ENCODE results near the gene ZNF628.
A peak's percentile ranks its signal among the peaks of the same experiment; 100 is the strongest.

The ZNF628 gene

DNA sequence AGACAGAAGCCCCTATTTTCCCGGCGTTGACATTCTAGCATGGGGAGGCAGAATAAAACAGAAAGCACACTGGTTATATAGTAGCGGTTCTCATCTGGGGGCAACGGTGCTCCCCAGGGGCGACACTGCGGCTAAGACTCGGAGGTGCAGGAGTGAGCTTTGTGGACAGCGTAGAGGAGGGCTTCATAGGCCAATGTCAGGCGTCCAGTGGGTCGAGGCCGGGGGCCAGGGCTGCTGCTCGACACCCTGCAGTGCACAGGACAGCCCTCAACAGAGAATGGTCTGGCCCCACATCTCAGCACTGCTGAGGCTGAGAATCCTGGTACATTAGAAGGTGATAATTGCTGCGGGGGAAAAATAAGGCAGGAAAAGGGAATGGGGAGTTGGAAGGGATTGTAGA, 1.5 kb downstream of the ZNF628 start:
- Histone ChIP-seq H3K36me3 (ENCODE audit: insufficient read depth, low read length) (peaks cover 15% of the 10 kb centered on the region), H3K4me3 (ENCODE audit: low read depth in 1 of 2, low read length in 2 of 2) (peak overlapping the region; percentile 77 to 85; a peak in 3 of 4 replicates), H3K79me2 (ENCODE audit: insufficient read depth, low read length) (peaks cover 38% of the 10 kb centered on the region), H3K9me3 (ENCODE audit: insufficient read depth, low read length, severe bottlenecking) (no peaks in the 10 kb centered on the region), H3K27me3 (ENCODE audit: insufficient read depth, low read length, poor library complexity) (no peaks in the 10 kb centered on the region), H3K9ac (ENCODE audit: low read depth, low read length) (peak overlapping the region; percentile 61), H2AFZ (ENCODE audit: low read depth, low read length) (no peak overlapping the region), H4K20me1 (ENCODE audit: insufficient read depth, low read length) (peaks cover 14% of the 10 kb centered on the region), H3K27ac (ENCODE audit: low read length) (peak overlapping the region; percentile 52), H3K4me2 (ENCODE audit: insufficient read depth, low read length) (peak overlapping the region; percentile 68), H3K4me1 (ENCODE audit: insufficient read depth, low read length) (peaks cover 41% of the 10 kb centered on the region)
- DNase-seq = no peak
- ATAC-seq (ENCODE audit: insufficient read depth, low read depth) = no peak
- TF ChIP-seq CTCF (IDR thresholded peaks at IDR 0.05; ENCODE audit: borderline replicate concordance, extremely low read depth, low read length, poor library complexity, severe bottlenecking) = no peak

- Histone ChIP-seq H3K9me3 (ENCODE audit: insufficient read depth, low read length, severe bottlenecking) (no peaks in the 10 kb centered on the region), H3K4me1 (ENCODE audit: insufficient read depth, low read length) (peaks cover 43% of the 10 kb centered on the region), H3K4me2 (ENCODE audit: insufficient read depth, low read length) (peak overlapping the region; percentile 68), H4K20me1 (ENCODE audit: insufficient read depth, low read length) (peaks cover 14% of the 10 kb centered on the region), H3K27ac (ENCODE audit: low read length) (peak overlapping the region; percentile 12; the same call in 1 of the 2 replicates), H3K36me3 (ENCODE audit: insufficient read depth, low read length) (peaks cover 20% of the 10 kb centered on the region), H3K9ac (ENCODE audit: low read depth, low read length) (peak overlapping the region; percentile 61; the same call in 1 of the 2 replicates), H2AFZ (ENCODE audit: low read depth, low read length) (no peak overlapping the region), H3K4me3 (ENCODE audit: low read depth in 1 of 2, low read length in 2 of 2) (peak overlapping the region in 1 of 2 experiments; percentile 77; a peak in 2 of 4 replicates), H3K79me2 (ENCODE audit: insufficient read depth, low read length) (peaks cover 38% of the 10 kb centered on the region), H3K27me3 (ENCODE audit: insufficient read depth, low read length, poor library complexity) (no peaks in the 10 kb centered on the region)
- no peak for ATAC-seq (ENCODE audit: insufficient read depth, low read depth)
- DNase-seq = no peak
- TF ChIP-seq EZH2 (IDR thresholded peaks at IDR 0.05; ENCODE audit: borderline replicate concordance, low read depth, low read length, severe bottlenecking) = no peak
- TF ChIP-seq CTCF (IDR thresholded peaks at IDR 0.05; ENCODE audit: borderline replicate concordance, extremely low read depth, low read length, poor library complexity, severe bottlenecking) = no peak
These were observed 1.9 kb downstream of the ZNF628 start for GRCh38 chr19:55478364-55478763.

DNA sequence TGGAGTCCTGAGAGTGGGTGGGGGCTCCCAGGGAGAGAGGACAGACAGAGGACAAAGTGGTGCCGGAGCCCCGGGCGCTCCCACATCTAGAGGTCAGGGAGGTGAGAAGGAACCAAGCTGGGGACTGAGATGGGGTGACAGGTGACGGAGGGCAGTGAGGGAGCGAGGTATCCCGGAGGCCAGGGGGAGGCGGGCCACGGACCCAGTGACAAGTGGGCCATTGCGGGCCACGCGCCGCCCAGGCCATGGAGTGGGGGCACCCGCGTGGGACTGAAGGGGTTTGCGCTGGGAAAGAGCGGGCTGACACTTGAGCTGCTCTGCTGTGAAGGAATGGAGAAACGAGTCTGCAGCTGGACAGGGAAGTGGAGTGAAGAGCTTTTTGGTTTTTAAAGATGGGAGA, 2.6 kb downstream of the ZNF628 start:
- H3K9me3 ChIP-seq (ENCODE audit: insufficient read depth, low read length, severe bottlenecking) = no peaks in the 10 kb centered on the region
- no peak for ATAC-seq (ENCODE audit: insufficient read depth, low read depth)
- H3K9ac ChIP-seq (ENCODE audit: low read depth, low read length) = no peak overlapping the region

More for the DNA sequence above, 2.6 kb downstream of the ZNF628 start:
- Histone ChIP-seq H3K27me3 (ENCODE audit: insufficient read depth, low read length, poor library complexity) (no peaks in the 10 kb centered on the region), H3K4me1 (ENCODE audit: insufficient read depth, low read length) (peaks cover 50% of the 10 kb centered on the region), H3K4me2 (ENCODE audit: insufficient read depth, low read length) (peak overlapping the region; percentile 68; the same call in 1 of the 2 replicates), H3K4me3 (ENCODE audit: low read depth in 1 of 2, low read length in 2 of 2) (no peak overlapping the region), H3K36me3 (ENCODE audit: insufficient read depth, low read length) (peaks cover 23% of the 10 kb centered on the region), H3K27ac (ENCODE audit: low read length) (no peak overlapping the region), H2AFZ (ENCODE audit: low read depth, low read length) (no peak overlapping the region), H3K79me2 (ENCODE audit: insufficient read depth, low read length) (peaks cover 38% of the 10 kb centered on the region), H4K20me1 (ENCODE audit: insufficient read depth, low read length) (peaks cover 19% of the 10 kb centered on the region)
- no peak for DNase-seq
- TF ChIP-seq CTCF (IDR thresholded peaks at IDR 0.05; ENCODE audit: borderline replicate concordance, extremely low read depth, low read length, poor library complexity, severe bottlenecking) = no peak
- no peak for TF ChIP-seq EZH2 (IDR thresholded peaks at IDR 0.05; ENCODE audit: borderline replicate concordance, low read depth, low read length, severe bottlenecking)

Data from DND-41 (cell line).